NB4 (cell line): Measurements from ENCODE around the gene SLC24A4.

ENCODE experiments used
- POLR2A ChIP-seq: IDR thresholded peaks from 2 replicates; pipeline ENCODE4 v1.6.1; 2011; ENCODE audit warnings: mild to moderate bottlenecking; ENCODE audit not compliant: insufficient read length; ENCODE audit errors: extremely low read depth
- TF ChIP-seq, protein P1 (sequence below): IDR thresholded peaks from one replicate; pipeline ENCODE4 v1.5.1; 2012; ENCODE audit warnings: low read depth, low read length

- TF ChIP-seq, protein P1, sequence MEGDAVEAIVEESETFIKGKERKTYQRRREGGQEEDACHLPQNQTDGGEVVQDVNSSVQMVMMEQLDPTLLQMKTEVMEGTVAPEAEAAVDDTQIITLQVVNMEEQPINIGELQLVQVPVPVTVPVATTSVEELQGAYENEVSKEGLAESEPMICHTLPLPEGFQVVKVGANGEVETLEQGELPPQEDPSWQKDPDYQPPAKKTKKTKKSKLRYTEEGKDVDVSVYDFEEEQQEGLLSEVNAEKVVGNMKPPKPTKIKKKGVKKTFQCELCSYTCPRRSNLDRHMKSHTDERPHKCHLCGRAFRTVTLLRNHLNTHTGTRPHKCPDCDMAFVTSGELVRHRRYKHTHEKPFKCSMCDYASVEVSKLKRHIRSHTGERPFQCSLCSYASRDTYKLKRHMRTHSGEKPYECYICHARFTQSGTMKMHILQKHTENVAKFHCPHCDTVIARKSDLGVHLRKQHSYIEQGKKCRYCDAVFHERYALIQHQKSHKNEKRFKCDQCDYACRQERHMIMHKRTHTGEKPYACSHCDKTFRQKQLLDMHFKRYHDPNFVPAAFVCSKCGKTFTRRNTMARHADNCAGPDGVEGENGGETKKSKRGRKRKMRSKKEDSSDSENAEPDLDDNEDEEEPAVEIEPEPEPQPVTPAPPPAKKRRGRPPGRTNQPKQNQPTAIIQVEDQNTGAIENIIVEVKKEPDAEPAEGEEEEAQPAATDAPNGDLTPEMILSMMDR = no peak
- TF ChIP-seq POLR2A = no peak
Measured at GRCh38 chr14:92451755-92452154, 128.8 kb downstream of the SLC24A4 start.
